Astrocyte (in vitro differentiated cells and primary cell): Measurements from ENCODE around the gene PARP1. TPM values are rescaled to one million over a fixed set of nuclear protein-coding genes. Genes with fewer than 3 reads are reported as not detected.
A peak's percentile ranks its signal among the peaks of the same experiment; 100 is the strongest.

Source experiments
- DNase-seq: peaks from one replicate; pipeline ENCODE4 v3.0.0-alpha.2; 2010; ENCODE audit warnings: low read depth
- FAIRE-seq: peaks from 2 replicates; lab custom pipeline; 2011; peaks lifted over from hg19 to GRCh38; lab: Jason Lieb, UNC
- H2AFZ ChIP-seq: 2 replicates; pipeline ENCODE4 v1.6.0; 2012; ENCODE audit warnings: low read depth, low read length, inconsistent platforms
- H3K27ac ChIP-seq: 2 replicates; pipeline ENCODE4 v1.5.1; 2011; ENCODE audit warnings: low read depth, low read length, inconsistent platforms
- H3K27me3 ChIP-seq: 2 replicates; pipeline ENCODE4 v1.6.0; 2011; ENCODE audit warnings: low read length, inconsistent platforms; ENCODE audit not compliant: insufficient read depth
- H3K36me3 ChIP-seq: 2 replicates; pipeline ENCODE4 v1.5.1; 2011; ENCODE audit warnings: low read length, inconsistent platforms; ENCODE audit not compliant: insufficient read depth
- H3K4me1 ChIP-seq: 2 replicates; pipeline ENCODE4 v1.5.1; 2011; ENCODE audit warnings: low read length, inconsistent platforms; ENCODE audit not compliant: insufficient read depth
- H3K4me2 ChIP-seq: 2 replicates; pipeline ENCODE4 v1.6.0; 2012; ENCODE audit warnings: low read length, inconsistent platforms
- H3K4me3 ChIP-seq: 2 replicates; pipeline ENCODE4 v1.5.1; 2011; ENCODE audit warnings: low read depth, mild to moderate bottlenecking, low read length, inconsistent platforms; ENCODE audit not compliant: insufficient read depth
- H3K79me2 ChIP-seq: 2 replicates; pipeline ENCODE4 v1.6.0; 2012; ENCODE audit warnings: mild to moderate bottlenecking, low read length, inconsistent platforms; ENCODE audit not compliant: insufficient read depth
- H3K9ac ChIP-seq: 2 replicates; pipeline ENCODE4 v1.6.0; 2012; ENCODE audit warnings: mild to moderate bottlenecking, low read length, inconsistent platforms
- H3K9me3 ChIP-seq: 2 replicates; pipeline ENCODE4 v1.5.1; 2012; ENCODE audit warnings: low read depth, mild to moderate bottlenecking, low read length, inconsistent platforms; ENCODE audit not compliant: insufficient read depth
- H4K20me1 ChIP-seq: 2 replicates; pipeline ENCODE4 v1.6.0; 2012; ENCODE audit warnings: low read length, inconsistent platforms; ENCODE audit not compliant: insufficient read depth
- H3K27ac Mint-ChIP-seq: one replicate; pipeline ENCODE4 v1.8.0; 2021; ENCODE audit warnings: mild to moderate bottlenecking, mixed read lengths; ENCODE audit not compliant: unreplicated experiment
- H3K27me3 Mint-ChIP-seq: one replicate; pipeline ENCODE4 v1.8.0; 2021; ENCODE audit warnings: low read depth, mixed read lengths; ENCODE audit not compliant: unreplicated experiment
- H3K36me3 Mint-ChIP-seq: one replicate; pipeline ENCODE4 v1.8.0; 2021; ENCODE audit warnings: low read depth, mixed read lengths; ENCODE audit not compliant: unreplicated experiment
- H3K4me1 Mint-ChIP-seq: one replicate; pipeline ENCODE4 v1.8.0; 2021; ENCODE audit warnings: low read depth, mixed read lengths; ENCODE audit not compliant: unreplicated experiment
- H3K4me3 Mint-ChIP-seq: one replicate; pipeline ENCODE4 v1.8.0; 2021; ENCODE audit warnings: mild to moderate bottlenecking, moderate library complexity, mixed read lengths; ENCODE audit not compliant: unreplicated experiment
- H3K9me3 Mint-ChIP-seq: one replicate; pipeline ENCODE4 v1.8.0; 2021; ENCODE audit warnings: mild to moderate bottlenecking, mixed read lengths; ENCODE audit not compliant: unreplicated experiment
- EZH2 ChIP-seq: IDR thresholded peaks from 2 replicates; pipeline ENCODE4 v1.6.1; 2012; ENCODE audit warnings: mild to moderate bottlenecking, low read length, inconsistent platforms; ENCODE audit not compliant: insufficient read depth
- total RNA-seq: library from RNA; stranded (reverse); gene quantifications from 2 replicates; pipeline ENCODE4 v1.2.1, GENCODE V29; 2021
- TF ChIP-seq, protein P1 (sequence below): IDR thresholded peaks from 2 replicates; pipeline ENCODE4 v1.5.1; 2011; ENCODE audit warnings: low read depth, mild to moderate bottlenecking, inconsistent platforms, low read length, moderate library complexity; ENCODE audit not compliant: insufficient read depth

The PARP1 gene
- total RNA-seq, 1 donor from 2014 or later, result 57.8 TPM

DNA sequence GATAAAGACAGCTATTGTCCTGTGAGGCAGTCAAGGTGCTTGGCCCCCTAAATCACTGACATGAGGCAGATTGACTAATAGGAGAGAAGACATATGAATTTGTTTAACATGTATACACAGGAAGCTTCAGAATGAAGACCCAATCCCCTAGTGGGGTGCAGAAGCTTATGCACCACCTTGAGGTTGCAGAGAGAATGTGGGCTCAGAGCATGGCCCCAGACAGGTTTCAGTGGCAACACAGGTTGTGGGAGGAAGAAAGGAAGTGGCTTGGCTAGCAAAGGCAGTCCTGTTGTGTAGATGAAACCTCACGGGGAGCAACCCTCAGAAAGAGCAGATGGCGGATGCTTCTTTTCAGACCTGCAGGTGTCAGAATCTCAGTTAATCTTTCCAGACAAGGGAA, 37.0 kb upstream of the PARP1 start:
- no peaks in the 10 kb centered on the region for H3K9me3 Mint-ChIP-seq
- no peaks in the 10 kb centered on the region for H3K36me3 Mint-ChIP-seq
- H3K27me3 Mint-ChIP-seq, result peaks cover 10% of the 10 kb centered on the region
- no peak overlapping the region for H3K9ac ChIP-seq
- H3K9me3 ChIP-seq, result no peaks in the 10 kb centered on the region
- TF ChIP-seq, protein P1, sequence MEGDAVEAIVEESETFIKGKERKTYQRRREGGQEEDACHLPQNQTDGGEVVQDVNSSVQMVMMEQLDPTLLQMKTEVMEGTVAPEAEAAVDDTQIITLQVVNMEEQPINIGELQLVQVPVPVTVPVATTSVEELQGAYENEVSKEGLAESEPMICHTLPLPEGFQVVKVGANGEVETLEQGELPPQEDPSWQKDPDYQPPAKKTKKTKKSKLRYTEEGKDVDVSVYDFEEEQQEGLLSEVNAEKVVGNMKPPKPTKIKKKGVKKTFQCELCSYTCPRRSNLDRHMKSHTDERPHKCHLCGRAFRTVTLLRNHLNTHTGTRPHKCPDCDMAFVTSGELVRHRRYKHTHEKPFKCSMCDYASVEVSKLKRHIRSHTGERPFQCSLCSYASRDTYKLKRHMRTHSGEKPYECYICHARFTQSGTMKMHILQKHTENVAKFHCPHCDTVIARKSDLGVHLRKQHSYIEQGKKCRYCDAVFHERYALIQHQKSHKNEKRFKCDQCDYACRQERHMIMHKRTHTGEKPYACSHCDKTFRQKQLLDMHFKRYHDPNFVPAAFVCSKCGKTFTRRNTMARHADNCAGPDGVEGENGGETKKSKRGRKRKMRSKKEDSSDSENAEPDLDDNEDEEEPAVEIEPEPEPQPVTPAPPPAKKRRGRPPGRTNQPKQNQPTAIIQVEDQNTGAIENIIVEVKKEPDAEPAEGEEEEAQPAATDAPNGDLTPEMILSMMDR, result no peak
- no peak for TF ChIP-seq EZH2
- no peaks in the 10 kb centered on the region for H4K20me1 ChIP-seq
- H3K79me2 ChIP-seq, result no peaks in the 10 kb centered on the region
- H3K27ac ChIP-seq, result no peak overlapping the region
- DNase-seq (no peak), FAIRE-seq (no peak)
- H3K27me3 ChIP-seq, result no peaks in the 10 kb centered on the region
- H3K4me1 Mint-ChIP-seq, result peaks cover 3% of the 10 kb centered on the region
- H3K36me3 ChIP-seq, result no peaks in the 10 kb centered on the region
- no peak overlapping the region for H3K4me3 Mint-ChIP-seq
- H3K27ac Mint-ChIP-seq, result no peak overlapping the region
- peaks cover 4% of the 10 kb centered on the region for H3K4me1 ChIP-seq
- no peak overlapping the region for H2AFZ ChIP-seq
- no peak overlapping the region for H3K4me2 ChIP-seq
- H3K4me3 ChIP-seq, result no peak overlapping the region

DNA sequence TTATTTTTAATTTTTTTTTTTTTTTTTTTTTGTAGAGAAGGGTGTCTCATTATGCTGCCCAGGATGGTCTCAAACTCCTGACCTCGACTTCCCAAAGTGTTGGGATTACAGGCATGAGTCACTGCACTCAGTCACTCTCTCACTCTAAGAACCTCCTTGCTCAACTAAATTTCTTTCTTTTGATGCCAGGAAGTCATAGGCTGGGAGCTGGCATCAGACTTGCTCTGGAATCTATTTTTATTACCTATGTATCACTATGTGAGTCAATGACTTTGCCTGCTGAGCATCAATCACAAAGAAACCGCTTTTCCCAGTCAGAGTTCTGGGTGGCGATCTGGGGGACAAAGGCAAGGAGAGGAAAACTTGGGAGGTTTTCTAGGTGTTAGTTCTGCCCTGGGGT, 35.5 kb upstream of the PARP1 start:
- H2AFZ ChIP-seq, result no peak overlapping the region
- no peaks in the 10 kb centered on the region for H3K79me2 ChIP-seq
- no peaks in the 10 kb centered on the region for H3K36me3 Mint-ChIP-seq
- no peaks in the 10 kb centered on the region for H3K9me3 Mint-ChIP-seq
- TF ChIP-seq, protein P1, result no peak
- TF ChIP-seq EZH2, result no peak
- H3K36me3 ChIP-seq, result no peaks in the 10 kb centered on the region
- H4K20me1 ChIP-seq, result no peaks in the 10 kb centered on the region
- H3K9ac ChIP-seq, result no peak overlapping the region
- H3K27ac Mint-ChIP-seq, result no peak overlapping the region
- peak overlapping the region; percentile 67 for H3K27ac ChIP-seq
- no peak overlapping the region for H3K4me3 ChIP-seq
- FAIRE-seq (no peak), DNase-seq (peak; percentile 79)
- H3K9me3 ChIP-seq, result no peaks in the 10 kb centered on the region
- peaks cover 4% of the 10 kb centered on the region for H3K4me1 ChIP-seq
- H3K27me3 Mint-ChIP-seq, result peaks cover 14% of the 10 kb centered on the region
- peaks cover 3% of the 10 kb centered on the region for H3K4me1 Mint-ChIP-seq
- no peak overlapping the region for H3K4me3 Mint-ChIP-seq
- H3K4me2 ChIP-seq, result peak overlapping the region; percentile 18
- H3K27me3 ChIP-seq, result no peaks in the 10 kb centered on the region

DNA sequence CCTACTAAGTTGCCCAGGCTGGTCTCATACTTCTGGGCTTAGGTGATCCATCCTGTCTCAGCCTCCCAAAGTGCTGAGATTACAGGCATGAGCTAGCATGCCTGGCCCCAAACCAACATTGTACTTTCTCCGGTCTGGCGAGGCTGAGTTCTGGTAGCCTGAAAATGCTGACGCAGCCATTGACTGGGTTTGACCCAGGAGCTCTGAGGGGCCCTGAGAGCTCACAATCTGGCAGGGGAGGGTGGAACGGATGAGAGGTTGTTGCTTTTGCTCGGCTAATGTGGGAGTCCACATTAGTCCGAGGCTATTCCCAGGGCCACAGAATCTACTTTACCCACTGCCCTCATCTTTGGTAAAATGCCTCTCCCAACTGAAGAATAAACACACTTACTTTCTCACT, 35.1 kb upstream of the PARP1 start:
- FAIRE-seq (no peak), DNase-seq (no peak)
- TF ChIP-seq, protein P1, result no peak
- TF ChIP-seq EZH2, result no peak
- no peaks in the 10 kb centered on the region for H4K20me1 ChIP-seq
- no peak overlapping the region for H3K27ac ChIP-seq
- H3K79me2 ChIP-seq, result no peaks in the 10 kb centered on the region
- H3K4me1 ChIP-seq, result peaks cover 4% of the 10 kb centered on the region
- Mint-ChIP-seq H3K9me3 (no peaks in the 10 kb centered on the region), H3K27me3 (peaks cover 14% of the 10 kb centered on the region), H3K4me1 (no peaks in the 10 kb centered on the region), H3K4me3 (no peak overlapping the region), H3K27ac (no peak overlapping the region), H3K36me3 (no peaks in the 10 kb centered on the region)
- no peaks in the 10 kb centered on the region for H3K36me3 ChIP-seq
- no peak overlapping the region for H2AFZ ChIP-seq
- H3K4me2 ChIP-seq, result peak overlapping the region; percentile 44
- H3K4me3 ChIP-seq, result no peak overlapping the region
- no peaks in the 10 kb centered on the region for H3K9me3 ChIP-seq
- no peak overlapping the region for H3K9ac ChIP-seq
- no peaks in the 10 kb centered on the region for H3K27me3 ChIP-seq
